Lower leg skin (tissue), 3 donors: ENCODE results near the gene LRRC74B.
"Not testable (repeated sequence)": the region's sequence is repeated elsewhere in the genome, so short reads cannot be mapped to it uniquely, and the experiment has no call there.

ENCODE experiments used
- POLR2A ChIP-seq, 2 donors: fragments of 450-650 bp; IDR thresholded peaks; one replicate each; pipeline ENCODE4 v1.6.1; 2016 to 2017; ENCODE audit warnings: antibody characterized with exemption in 2 of 2, mild to moderate bottlenecking in 1 of 2, moderate library complexity in 1 of 2
- TF ChIP-seq, protein P1 (sequence below), 3 donors: fragments of 450-650 bp; IDR thresholded peaks; one replicate each; pipeline ENCODE4 v1.5.1; 2016; ENCODE audit warnings: antibody characterized with exemption in 3 of 3, mild to moderate bottlenecking in 3 of 3, moderate library complexity in 2 of 3

DNA sequence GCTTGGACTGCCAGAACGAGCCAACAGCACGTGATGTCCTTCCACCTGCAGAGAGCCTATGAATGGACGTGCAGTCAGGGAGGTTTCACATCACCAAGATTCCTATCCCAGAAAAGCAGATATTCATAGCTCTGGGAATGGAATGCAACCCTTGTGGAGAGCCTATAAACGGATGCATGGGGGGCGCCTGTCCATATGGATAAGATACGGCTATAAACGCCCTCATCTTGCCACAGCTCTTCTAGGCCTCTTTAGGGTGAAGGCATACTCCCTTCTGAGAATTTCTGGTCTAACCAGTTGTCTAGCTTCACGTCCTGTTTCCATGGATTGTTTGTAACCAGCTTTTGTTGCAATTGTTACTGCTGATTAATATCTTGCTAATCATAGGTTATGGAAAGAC is 26.1 kb downstream of the LRRC74B start:
- TF ChIP-seq, protein P1, sequence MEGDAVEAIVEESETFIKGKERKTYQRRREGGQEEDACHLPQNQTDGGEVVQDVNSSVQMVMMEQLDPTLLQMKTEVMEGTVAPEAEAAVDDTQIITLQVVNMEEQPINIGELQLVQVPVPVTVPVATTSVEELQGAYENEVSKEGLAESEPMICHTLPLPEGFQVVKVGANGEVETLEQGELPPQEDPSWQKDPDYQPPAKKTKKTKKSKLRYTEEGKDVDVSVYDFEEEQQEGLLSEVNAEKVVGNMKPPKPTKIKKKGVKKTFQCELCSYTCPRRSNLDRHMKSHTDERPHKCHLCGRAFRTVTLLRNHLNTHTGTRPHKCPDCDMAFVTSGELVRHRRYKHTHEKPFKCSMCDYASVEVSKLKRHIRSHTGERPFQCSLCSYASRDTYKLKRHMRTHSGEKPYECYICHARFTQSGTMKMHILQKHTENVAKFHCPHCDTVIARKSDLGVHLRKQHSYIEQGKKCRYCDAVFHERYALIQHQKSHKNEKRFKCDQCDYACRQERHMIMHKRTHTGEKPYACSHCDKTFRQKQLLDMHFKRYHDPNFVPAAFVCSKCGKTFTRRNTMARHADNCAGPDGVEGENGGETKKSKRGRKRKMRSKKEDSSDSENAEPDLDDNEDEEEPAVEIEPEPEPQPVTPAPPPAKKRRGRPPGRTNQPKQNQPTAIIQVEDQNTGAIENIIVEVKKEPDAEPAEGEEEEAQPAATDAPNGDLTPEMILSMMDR (IDR thresholded peaks at IDR 0.05), result not testable (repeated sequence)
- TF ChIP-seq POLR2A (IDR thresholded peaks at IDR 0.05), result not testable (repeated sequence)
